Lower leg skin (tissue), 3 donors: ENCODE results near the gene VKORC1L1.

Experiments used
- CTCF ChIP-seq, 3 donors: fragments of 450-650 bp; IDR thresholded peaks; one replicate each; pipeline ENCODE4 v1.5.1; 2016; ENCODE audit warnings: antibody characterized with exemption in 3 of 3, mild to moderate bottlenecking in 3 of 3, moderate library complexity in 2 of 3
- POLR2A ChIP-seq, 2 donors: fragments of 450-650 bp; IDR thresholded peaks; one replicate each; pipeline ENCODE4 v1.6.1; 2016 to 2017; ENCODE audit warnings: antibody characterized with exemption in 2 of 2, mild to moderate bottlenecking in 1 of 2, moderate library complexity in 1 of 2

GRCh38 chr7:65972976-65973375 lies 100.1 kb downstream of the VKORC1L1 start:
- TF ChIP-seq CTCF (IDR thresholded peaks at IDR 0.05) (no peak), POLR2A (IDR thresholded peaks at IDR 0.05) (no peak)
